ENCODE data around the gene LAMA5. TPM values are rescaled to one million over a fixed set of nuclear protein-coding genes. Genes with fewer than 3 reads are reported as not detected.

The LAMA5 gene
- total and polyA plus RNA-seq, 2 of the 8 experiments (the other 6 are each of a cell fraction or from before 2014, with no cell fraction given), result 34.4 to 225 TPM

DNA sequence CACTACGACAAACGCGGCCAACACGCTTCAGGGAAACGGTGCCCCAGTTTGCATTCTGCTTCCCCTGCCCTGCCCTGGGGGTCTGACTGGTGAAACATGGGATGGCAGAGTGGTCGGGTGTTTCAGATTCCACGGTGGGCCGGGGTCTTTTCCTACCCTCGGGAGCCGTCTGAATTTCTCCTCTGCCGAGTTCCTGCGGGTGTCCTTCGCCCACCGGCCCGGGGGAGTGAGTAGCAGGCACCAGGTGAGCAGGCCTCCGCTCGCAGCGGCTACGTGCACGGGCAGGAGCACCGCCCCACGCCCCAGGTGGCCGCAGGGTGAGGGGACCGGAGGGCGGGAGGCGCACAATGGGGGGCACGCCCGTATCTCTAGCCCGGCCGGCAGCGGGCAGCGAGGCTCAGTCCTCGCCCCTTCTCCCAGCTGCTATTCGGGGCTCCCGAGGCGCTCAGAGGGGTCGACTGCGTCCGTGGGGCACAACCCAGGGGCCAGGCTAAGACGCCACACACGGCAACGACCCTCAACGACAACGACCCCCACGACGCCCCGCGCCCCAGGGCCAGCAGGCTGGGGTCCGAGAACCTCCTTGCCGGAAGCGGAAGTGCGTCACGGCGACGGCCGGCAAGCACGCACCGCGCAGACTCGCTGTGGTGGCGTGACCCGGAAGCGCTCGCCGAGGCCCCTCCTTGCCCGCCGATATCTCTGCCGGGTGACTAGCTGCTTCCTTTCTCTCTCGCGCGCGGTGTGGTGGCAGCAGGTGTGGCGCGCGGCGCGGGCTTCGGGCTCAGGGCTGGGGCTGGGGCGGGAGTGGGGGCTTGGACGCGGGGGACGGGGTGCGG is 19.5 kb upstream of the LAMA5 start, which contains the start of gene RPS21 (continued):
- TF ChIP-seq, protein P1, sequence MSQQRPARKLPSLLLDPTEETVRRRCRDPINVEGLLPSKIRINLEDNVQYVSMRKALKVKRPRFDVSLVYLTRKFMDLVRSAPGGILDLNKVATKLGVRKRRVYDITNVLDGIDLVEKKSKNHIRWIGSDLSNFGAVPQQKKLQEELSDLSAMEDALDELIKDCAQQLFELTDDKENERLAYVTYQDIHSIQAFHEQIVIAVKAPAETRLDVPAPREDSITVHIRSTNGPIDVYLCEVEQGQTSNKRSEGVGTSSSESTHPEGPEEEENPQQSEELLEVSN (IDR thresholded peaks at IDR 0.05), result no peak; the same call in 1 of the 2 replicates
- peak; percentile 63; the same call in 1 of the 2 replicates for TF ChIP-seq CHD2 (IDR thresholded peaks at IDR 0.05; ENCODE audit: low read length)
- peak; percentile 17 for TF ChIP-seq ASH2L (IDR thresholded peaks at IDR 0.05; ENCODE audit: low read length)
- TF ChIP-seq TAF7 (optimal IDR thresholded peaks at IDR 0.05; ENCODE audit: borderline replicate concordance, low read depth, low read length), result peak; percentile 93
- TF ChIP-seq ZNF274 (IDR thresholded peaks at IDR 0.05; ENCODE audit: borderline replicate concordance, extremely low read depth, low read length), result no peak
- TF ChIP-seq TAF1 (IDR thresholded peaks at IDR 0.05; ENCODE audit: low read depth, low read length), result peak; percentile 93
- peak; percentile 62; the same call in 1 of the 2 replicates for TF ChIP-seq RBBP5 (IDR thresholded peaks at IDR 0.05; ENCODE audit: borderline replicate concordance, low read depth, low read length)
- no peak for TF ChIP-seq HDAC2 (IDR thresholded peaks at IDR 0.05; ENCODE audit: borderline replicate concordance in 1 of 2, low read depth in 2 of 2, low read length in 2 of 2)
- TF ChIP-seq NRF1 (IDR thresholded peaks at IDR 0.05; ENCODE audit: low read depth, low read length), result peak; percentile 55
- TF ChIP-seq CBX5 (IDR thresholded peaks at IDR 0.05; ENCODE audit: low read depth, low read length), result no peak
- TF ChIP-seq EGR1 (IDR thresholded peaks at IDR 0.05; ENCODE audit: borderline replicate concordance, low read depth, low read length), result 0 out of 2 replicates have a peak, but pooled peaks have one; percentile 6
- TF ChIP-seq NANOG (IDR thresholded peaks at IDR 0.05; ENCODE audit: insufficient read depth, low read depth, low read length, poor library complexity, severe bottlenecking), result no peak

All from H1 (cell line).